NCI-H1048 (cell line): Measurements from ENCODE around the gene IRF3.
"Not testable (repeated sequence)": the region's sequence is repeated elsewhere in the genome, so short reads cannot be mapped to it uniquely, and the experiment has no call there.

Experiments used
- DNase-seq: peaks from one replicate; lab custom pipeline; 2025; lab: John Stamatoyannopoulos, UW

Gene IRF3

DNA sequence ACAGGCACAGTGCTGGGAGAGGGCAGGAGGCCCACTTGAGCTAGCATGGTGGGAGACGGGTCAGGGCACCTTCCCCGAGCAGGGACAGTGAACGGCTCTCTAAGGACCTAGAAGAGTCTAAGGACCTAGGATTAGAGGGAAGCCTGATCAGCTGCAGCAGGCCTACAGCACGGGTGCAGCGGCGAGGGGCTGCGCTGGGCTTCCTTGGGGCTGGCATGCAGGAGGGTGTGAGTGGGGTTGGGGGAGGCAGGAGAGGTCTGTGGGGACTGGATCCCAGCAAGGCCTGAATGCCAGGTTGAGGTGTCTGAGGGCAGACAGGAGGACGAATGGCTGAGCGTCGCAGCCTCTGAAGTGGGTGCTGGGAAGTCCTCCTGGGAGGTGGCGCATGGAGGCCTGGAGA lies 20.1 kb downstream of the IRF3 start:
- no peak for DNase-seq

GRCh38 chr19:49643466-49643865 lies 22.2 kb downstream of the IRF3 start:
- no peak for DNase-seq

DNA sequence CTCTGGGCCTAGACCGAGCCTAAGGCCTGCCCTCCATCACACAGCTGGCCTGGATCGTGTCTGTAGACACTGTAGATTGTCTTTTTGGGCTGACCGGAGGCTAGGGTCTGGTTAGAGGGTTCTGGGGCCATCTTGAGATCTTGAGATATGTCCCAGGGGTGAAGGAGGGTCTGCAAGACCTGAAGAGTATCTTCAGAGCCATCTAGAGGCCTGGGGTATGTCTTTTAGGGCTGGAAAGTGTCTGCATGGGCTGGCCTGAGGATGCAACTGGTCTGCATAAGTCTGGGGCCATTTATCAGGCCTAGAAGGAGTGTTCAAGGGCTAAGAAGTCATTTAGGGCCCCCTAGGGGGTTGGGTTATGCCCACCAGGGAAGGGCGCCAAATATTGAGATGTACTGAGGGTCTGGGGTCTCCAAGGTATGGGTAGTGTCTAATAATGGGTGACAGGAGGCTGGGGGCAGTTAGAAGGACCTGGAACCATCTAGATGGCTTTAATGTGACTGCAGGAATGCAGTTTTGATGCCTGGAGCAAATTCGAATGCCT lies 23.1 kb downstream of the IRF3 start:
- DNase-seq: no peak

- DNase-seq: peak; percentile 95
Measured at GRCh38 chr19:49641688-49642491, 23.8 kb downstream of the IRF3 start, which contains the start of gene SCAF1. SCAF1 (plus strand) TSS chr19:49642209; CDS start chr19:49645027, 2,818 bp downstream.

DNA sequence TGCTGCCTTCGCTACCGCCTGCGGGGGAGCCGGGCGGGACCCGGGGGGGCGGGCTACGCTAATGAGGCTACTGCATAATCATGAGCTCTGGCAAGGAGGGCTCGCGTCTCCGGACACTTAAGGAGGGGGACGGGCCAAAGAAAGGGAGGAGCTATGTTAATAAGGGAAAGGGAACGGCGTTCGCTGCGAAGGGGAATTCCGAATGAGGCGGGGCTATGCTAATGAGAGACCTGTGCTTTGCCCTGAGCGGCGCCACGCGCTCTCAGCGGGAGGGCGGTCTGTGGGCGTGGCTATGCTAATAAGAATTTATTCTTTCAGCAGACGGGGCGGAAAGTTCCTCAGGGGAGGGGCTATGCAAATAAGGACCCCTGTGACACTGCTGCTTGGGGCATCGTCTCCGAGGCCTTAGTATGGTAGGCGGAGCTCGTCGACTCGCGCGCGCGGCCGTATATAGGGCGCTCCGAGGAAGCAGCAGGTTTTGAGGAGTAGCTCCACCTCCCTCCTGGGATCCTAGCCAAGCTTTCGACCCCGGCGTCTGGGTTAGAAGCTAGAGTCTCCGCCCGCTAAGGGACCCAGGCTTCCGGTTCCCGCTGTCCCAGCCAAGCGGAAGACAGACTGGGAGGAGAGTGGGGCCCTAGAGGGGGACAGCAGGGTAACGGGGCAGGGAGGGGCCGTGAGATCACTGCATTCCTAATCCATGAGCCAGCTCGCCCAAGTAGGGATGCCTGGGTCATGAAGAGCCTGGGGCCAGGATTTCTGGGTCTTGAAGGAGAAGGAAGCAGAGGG lies 25.4 kb downstream of the IRF3 start, which contains the start of gene RRAS:
TSS of gene RRAS (minus strand) at position 31 of the 786 bp plus-strand sequence. CDS start 45 bp downstream, outside the sequence.
- peak; percentile 97 for DNase-seq

GRCh38 chr19:49639401-49640112 lies 26.1 kb downstream of the IRF3 start:
- DNase-seq: no peak

DNA sequence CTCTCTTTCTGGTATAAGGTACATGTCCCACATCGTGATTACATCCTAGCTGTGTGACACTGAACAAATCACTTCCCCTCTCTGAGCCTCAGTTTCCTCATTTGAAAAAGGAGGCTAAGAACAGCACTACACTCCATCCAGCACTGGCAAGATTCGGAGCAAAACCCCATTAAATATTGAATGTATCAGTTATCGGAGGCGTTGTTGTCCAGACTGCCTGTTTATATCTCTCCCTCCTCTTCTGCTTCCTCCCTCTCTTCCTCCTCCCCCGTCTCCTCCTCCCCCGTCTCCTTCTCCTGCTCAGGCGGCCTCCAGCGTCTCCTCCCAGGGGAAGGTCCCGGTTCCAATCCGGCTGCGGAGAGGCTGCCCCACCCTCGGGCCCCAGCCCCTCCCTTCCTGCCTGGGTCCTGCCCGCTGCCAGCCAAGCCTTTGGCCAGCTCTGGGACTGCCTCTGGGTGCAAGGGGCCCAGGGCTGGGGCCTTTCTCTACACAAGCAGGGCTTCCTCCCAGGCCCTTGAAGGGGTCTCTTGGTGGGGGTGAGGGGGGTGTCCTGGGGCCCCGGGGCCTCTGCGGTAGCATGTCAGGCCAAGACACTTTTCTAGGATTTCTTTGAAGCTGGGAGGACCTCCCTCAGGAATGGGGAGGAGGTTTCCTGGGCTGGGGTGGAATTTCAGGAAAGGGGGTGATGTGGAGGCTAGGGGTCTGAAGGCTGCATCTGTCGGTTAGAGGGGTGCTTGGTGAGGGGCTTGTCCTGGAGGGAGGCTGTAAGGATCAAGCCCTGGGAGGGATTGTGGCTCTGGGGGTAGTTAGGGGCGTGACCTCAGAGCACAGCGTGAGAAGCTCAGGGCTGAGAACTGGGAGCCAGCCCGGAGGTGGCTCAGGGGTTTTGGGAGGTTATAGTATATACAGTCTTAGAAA lies 27.6 kb downstream of the IRF3 start:
- DNase-seq: no peak

DNA sequence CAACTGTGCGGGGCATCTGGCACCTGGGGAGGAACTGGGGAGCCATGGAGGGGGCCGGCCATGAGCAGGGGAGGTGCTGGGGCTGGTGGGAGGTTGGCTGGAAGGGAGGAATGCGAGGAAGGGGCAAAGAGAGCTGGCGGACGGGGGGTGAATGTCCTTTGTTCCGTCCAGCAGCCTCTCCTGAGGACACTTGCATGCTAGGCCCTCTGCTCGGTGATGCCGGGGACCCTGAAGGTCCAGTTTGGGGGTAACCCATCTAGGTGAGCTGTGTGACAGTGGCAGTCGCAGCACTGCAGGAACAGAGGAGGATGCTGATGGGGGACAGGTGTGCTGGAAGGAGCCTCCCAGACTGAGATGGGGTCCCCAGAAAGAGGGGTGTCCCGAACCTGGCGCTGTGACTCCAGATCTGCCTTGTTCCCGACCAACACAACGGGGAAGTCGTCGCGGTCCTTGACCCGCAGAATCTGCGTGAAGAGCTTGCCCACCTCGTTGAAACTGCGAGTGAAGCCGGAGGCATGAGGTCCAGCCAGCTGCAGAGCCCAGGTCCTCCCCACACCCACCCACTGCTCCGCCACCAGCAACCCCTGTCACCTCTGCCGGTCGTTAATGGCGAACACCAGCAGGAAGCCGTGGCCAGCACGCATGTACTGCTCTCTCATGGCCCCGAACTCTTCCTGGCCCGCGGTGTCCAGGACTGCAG lies 29.3 kb downstream of the IRF3 start:
- DNase-seq: no peak

- DNase-seq: no peak
Measured at GRCh38 chr19:49635530-49636232, 30.0 kb downstream of the IRF3 start.

GRCh38 chr19:49633273-49633672 lies 32.4 kb downstream of the IRF3 start:
- DNase-seq: not testable (repeated sequence)

DNA sequence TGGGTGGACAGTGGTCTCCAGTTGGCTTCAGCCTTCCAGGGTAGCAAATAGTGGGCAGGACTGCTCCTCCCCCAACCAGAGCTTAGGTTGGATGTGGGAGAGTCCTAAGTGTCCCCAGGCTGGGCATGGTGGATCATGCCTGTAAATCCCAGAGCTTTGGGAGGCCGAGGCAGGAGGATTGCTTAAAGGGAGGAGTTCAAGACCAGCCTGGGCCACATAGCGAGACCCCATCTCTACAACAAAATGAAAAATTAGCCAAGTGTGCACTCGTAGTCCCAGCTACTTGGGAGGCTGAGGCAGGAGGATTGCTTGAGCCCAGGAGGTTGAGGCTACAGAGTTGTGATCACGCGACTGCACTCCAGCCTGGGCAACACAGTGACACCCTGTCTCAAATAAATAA lies 33.1 kb downstream of the IRF3 start:
- no peak for DNase-seq

GRCh38 chr19:49631610-49632192 lies 34.0 kb downstream of the IRF3 start:
- no peak for DNase-seq

DNA sequence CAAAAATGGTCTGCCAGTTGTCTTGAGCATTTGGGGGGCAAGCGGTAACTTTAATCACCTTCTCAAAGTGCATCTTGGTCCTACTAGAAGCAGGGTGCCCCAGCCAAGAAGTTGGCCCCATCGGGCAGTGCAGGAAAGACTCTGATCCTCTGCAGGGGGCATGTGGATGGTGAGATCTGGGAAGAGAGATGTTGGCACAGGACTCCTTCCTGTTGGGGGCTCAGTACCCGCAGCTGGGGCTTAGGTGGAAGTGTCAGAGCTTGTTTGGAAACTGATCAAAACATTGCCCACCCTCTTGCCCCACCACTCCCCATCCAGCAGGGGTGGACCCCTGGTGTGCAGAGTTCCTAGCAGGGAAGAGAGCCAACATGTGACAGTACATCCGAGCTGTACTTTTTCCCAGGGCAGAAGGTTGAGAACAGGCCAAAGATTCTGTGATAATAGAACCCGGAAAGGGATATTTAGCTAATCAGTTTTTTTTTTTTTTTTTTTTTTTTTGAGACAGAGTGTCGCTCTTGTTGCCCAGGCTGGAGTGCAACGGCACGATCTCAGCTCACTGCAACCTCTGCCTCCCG lies 34.6 kb downstream of the IRF3 start:
- no peak for DNase-seq

DNA sequence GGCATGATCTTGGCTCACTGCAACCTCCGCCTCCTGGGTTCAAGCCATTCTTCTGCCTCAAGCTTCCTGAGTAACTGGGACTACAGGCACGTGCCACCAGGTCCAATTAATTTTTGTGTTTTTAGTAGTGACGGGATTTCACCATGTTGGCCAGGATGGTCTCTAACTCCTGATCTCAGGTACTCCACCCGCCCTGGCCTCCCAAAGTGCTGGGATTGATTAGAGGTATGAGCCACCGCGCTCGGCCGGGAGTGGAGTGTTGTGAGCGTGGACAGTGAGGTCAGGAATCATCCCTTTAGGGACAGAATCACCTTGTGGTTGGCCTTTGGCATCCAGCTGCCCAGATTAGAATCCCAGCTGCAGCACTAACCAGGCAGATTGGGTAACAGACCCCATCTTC lies 36.0 kb downstream of the IRF3 start:
- DNase-seq: no peak

DNA sequence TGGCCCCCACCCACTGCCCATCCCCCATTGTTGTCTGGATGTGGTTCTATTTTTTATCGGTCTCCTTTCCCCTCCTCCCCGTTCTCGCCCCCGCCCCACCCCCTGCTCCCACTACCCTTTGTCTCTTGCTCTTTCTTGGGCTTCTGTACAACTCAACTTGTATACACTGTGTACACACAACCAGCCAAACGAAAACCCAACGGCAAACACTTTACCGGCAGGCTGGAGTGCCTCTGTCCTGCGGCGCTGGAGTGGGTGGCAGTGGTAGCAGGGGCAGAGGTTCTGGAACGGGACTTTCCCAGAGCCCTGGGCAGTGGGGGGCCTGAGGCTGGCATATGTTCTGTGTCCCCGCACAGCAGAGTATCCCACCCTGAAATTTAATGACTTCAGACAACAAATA lies 39.4 kb downstream of the IRF3 start:
- no peak for DNase-seq

GRCh38 chr19:49624967-49625910 lies 40.4 kb downstream of the IRF3 start:
- DNase-seq: no peak

DNA sequence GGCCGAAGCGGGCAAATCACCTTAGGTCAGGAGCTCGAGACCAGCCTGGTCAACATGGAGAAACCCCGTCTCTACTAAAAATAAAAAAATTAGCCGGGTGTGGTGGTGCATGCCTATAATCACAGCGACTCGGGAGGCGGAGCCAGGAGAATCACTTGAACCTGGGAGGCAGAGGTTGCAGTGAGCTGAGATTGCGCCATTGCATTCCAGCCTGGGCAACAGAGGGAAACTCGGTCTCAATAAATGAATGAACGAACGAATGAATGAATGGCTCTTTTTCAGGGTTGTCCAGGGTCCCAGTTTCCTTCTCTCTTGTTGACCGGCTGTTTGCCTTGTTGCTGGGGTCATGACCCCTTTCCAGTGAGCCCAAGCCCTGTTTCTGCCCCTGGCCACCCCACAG lies 47.8 kb downstream of the IRF3 start:
- not testable (repeated sequence) for DNase-seq

- DNase-seq: no peak
Measured at GRCh38 chr19:49616945-49617344, 48.7 kb downstream of the IRF3 start.
